HG02763 (cell line): ENCODE data around the gene NF2.
A peak's percentile ranks its signal among the peaks of the same experiment; 100 is the strongest.
"Not testable (repeated sequence)": the region's sequence is repeated elsewhere in the genome, so short reads cannot be mapped to it uniquely, and the experiment has no call there.

Experiments
- ATAC-seq: cut with Tn5 transposase; IDR thresholded peaks from one replicate; pipeline ENCODE4 v1.9.1; 2021; ENCODE audit warnings: mild to moderate bottlenecking, moderate library complexity; ENCODE audit not compliant: unreplicated experiment

NF2 gene

DNA sequence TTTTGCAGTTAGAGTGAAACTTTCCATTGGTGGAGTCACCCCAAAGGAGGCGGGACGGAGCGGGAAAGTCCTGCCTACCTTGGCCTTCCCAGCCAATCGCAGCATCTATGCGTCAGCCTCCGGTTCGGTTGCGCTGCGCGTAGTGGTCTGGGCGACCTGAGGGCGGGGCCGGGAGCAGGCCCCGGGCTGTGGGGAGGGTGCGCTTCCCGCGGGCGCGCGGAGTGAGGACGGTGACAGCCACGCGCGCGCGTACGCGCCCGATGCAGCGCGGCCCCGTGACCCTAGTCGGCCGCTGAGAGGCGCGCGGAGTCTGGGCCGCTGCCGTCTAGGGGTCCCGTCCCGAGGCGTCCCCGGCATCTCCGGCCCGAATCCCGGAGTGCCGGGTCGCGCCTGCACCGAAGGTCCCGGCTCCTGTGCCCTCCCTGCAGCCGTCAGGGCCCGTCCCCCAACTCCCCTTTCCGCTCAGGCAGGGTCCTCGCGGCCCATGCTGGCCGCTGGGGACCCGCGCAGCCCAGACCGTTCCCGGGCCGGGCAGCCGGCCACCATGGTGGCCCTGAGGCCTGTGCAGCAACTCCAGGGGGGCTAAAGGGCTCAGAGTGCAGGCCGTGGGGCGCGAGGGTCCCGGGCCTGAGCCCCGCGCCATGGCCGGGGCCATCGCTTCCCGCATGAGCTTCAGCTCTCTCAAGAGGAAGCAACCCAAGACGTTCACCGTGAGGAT lies at the start of gene NF2:
NF2 (plus strand) TSS at position 276 of the 718 bp plus-strand sequence; CDS start at position 642, 366 bp downstream.
- ATAC-seq, result peak; percentile 97

GRCh38 chr22:29555065-29555644 lies 48.3 kb upstream of the NF2 start:
- no peak for ATAC-seq

- ATAC-seq, result no peak
These were observed 44.4 kb upstream of the NF2 start for GRCh38 chr22:29559030-29559429.

GRCh38 chr22:29559853-29560252 lies 43.6 kb upstream of the NF2 start:
- no peak for ATAC-seq

GRCh38 chr22:29563652-29564460 lies 39.6 kb upstream of the NF2 start:
- no peak for ATAC-seq

GRCh38 chr22:29566513-29566912 lies 36.9 kb upstream of the NF2 start:
- not testable (repeated sequence) for ATAC-seq

DNA sequence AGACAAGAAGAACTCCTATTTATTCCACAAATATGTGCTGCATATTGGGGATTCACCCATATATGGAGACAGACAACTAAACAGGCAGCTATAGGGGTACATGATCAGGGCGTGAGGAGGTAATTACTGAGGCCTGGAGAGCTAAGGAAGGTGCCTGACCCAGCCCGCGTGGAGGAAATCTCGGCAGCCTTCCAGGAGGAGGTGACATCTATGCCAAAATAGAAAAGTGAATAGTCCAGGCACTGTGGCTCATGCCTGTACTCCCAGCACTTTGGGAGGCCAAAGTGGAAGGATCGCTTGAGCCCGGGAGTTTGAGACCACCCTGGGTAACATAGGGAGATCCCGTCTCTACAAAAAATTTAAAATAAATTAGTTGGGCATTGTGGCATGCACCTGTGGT lies 36.1 kb upstream of the NF2 start:
- no peak for ATAC-seq

DNA sequence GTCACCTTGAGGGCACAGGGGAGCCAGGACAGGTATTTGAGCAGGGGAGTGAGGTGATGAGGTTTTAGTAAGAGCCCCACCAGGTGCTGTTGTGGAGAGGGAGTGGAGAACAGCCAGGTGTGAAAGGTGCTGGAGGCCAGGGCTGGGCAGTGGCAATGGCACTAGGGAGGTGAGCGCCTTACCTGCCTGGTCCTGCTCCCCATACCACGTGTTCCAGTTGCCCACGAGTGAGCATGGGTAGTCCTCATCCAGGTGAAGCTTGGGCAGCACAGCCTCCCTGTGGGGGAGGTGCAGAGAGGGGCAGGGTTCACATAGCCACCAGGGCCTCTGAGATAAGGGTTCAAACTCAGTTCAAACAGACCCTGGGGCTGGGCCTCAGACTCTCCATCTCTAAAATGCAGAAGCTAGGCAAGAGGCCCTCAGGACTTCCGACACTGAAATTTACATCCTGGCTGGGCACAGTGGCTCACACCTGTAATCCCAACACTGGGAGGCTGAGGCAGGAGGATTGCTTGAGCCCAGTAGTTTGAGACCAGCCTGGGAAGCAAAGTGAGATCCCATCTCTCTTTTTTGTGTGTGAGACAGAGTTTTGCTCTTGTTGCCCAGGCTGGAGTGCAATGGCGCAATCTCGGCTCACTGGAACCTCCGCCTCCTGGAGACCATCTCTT lies 34.3 kb upstream of the NF2 start:
- no peak for ATAC-seq

DNA sequence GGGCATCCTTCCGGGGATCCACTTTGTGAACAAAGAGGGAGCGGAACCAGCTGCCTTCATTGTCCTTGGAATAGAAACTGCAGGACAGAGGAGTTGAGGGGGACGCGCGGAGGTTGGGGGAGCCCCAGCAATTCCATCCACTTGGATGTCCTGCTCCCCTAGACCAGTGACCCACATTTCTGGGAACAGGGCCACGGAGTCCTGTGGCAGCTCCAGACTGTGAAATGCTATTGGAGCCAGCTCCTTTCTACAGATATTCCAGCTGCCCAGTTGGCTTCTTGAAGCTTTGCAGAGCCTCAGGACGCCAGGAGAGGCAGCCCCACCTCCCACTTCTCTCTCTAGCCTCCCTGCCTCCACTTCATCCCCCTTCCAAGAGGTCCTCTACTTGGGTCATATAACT lies 33.0 kb upstream of the NF2 start:
- no peak for ATAC-seq

- ATAC-seq, result no peak
These were observed 32.4 kb upstream of the NF2 start for GRCh38 chr22:29570912-29571549.

DNA sequence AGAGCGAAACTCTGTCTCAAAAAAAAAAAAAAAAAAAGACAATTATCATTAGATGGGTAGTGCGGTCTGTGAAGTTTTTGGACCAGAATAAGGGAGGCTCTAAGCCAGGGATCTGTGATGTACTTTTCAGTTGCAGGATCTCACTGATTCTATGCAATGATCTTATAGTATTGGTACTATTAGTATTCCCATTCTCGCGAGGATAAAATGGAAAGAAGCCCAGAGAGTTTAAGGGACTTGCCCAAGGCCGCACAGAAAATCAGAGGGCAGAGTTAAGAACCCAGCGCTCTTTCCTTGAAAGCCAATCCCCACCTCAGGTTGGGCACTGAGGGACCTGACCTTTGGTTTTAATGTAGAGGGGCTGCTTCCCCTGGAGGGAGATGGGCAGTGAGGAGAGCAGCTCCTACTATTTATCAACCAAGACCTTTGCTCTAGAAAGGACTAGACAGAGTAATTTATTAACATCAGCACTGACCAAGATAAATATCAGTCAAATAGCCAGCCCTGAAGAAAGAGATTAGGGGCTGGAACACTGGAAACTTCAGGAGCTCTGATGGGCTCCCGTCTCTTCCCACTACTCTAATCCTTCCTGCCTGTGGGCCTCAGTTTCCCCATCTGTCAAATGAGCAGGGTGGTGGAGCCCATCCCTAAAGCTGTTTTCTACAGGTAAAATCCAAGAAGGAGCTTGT lies 28.5 kb upstream of the NF2 start:
- ATAC-seq, result no peak

DNA sequence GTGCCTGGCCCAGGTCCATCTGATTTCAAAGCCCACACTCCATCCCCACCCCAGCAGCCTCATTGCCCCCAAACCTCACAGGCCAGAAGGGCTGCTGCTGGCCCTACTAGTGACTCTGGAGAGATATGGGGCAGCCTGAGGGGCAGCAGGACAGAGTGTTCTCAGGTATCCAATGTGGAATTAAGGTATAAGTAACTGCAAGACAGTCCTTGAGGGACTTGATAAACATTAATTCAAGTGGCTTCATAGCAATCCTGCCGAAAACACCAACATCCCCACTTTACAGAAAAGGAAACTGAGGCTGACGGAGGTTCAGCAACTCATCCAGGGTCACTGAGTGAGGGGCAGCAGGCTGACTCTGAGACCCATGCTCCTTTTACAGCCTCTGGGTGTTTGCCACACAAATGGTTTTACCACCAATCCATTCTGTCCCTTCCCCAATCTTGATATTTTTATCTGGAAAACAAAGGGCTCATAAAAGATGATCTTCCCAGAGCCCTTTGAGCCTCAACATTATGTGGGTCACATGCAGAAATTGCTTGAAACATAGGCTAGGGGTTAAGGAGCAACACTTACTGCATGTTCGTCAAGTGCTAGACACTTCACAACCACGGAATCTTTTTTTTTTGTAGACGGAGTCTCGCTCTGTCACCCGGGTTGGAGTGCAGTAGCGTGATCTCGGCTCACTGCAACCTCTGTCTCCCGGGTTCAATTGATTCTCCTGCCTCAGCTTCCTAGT lies 24.8 kb upstream of the NF2 start:
- ATAC-seq, result no peak

DNA sequence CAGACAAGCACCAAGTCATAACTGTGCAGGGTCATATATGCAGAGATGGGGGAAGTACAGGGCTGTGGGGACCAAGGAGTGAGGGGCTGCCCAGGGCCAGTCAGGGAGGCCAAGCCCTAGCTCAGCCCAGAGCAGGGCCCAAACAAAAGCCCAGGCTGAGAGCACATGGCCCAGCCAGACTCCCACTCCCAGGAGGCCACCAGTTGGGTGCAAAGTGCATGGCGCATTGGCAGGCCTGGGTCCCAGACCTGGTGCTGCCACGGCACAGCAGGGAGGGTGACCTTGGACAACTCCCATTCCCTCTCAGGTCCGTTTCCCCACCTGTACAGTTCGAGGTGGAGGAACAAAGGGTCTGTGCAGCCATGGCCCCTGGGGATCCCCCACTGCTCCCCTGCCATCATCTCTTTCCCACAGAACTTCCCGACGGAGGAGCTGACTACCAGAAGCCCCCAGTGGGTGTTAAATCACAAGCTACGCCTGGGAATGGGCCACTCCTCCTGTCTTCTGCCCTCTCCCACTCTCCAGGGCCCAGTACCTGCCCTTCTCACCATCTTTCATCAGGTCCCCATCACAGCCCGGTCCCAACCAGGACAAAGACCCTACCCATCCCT lies 23.1 kb upstream of the NF2 start:
- peak; percentile 23 for ATAC-seq

- ATAC-seq, result no peak
These were observed 21.6 kb upstream of the NF2 start for GRCh38 chr22:29581799-29582198.

DNA sequence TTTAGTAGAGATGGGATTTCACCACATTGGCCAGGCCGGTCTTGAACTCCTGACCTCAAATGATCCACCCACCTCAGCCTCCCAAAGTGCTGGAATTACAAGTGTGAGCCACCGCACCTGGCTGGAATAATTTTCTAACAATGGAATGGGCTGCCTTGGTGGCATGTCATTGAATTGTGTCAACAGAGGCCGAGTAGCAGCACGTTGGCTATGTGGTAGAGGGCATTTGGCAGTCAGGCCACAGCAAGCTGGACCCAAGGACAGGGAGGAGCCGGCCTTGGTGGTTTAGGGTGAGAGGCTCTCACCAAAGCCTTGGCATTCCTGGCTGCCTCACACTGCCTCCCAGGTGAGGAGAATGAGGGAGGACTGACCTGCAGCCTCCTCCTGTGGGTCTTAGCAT lies 18.5 kb upstream of the NF2 start:
- ATAC-seq, result no peak

GRCh38 chr22:29586193-29586705 lies 17.2 kb upstream of the NF2 start:
- not testable (repeated sequence) for ATAC-seq

DNA sequence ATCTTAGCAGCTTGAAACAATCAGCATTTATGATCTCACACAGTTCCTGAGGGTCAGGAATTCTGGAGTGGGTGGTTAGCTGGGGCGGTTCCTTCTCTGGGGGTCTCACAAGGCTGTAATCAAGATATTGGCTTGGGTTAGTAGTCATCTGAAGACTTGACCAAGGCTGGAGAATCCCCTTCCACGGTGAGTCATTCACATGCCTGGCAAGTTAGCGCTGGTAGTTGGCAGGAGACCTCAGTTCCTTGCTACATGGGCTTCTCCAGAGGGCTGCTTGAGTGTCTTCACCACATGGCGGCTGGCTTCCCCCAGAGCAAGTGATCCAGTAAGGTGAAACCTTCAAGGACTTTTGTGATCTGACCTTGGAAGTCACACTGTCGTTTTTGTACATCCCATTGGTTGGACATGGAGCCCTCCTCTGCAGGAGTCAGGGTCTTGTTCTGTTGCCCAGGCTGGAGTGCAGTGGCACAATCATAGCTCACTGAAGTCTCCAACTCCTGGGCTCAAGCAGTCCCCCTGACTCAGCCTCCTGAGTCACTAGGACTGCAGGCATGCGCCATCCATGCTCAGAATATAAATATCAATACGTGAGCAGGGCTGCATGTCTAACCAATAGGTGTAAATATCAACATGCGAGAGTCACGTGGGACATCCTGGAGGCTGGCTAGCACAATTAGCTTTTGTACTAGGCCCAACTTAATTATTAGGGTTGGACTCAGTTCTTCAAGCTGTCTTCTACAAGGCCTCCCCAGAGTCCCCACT lies 15.3 kb upstream of the NF2 start:
- ATAC-seq, result no peak

- ATAC-seq, result no peak
These were observed 9.5 kb upstream of the NF2 start for GRCh38 chr22:29593923-29594322.
